HuH-7.5 (cell line): ENCODE measurements around the gene NDEL1.

Source experiments
- DNase-seq: peaks from one replicate; pipeline ENCODE4 v3.0.0; 2011; ENCODE audit warnings: low spot score

NDEL1 gene

DNA sequence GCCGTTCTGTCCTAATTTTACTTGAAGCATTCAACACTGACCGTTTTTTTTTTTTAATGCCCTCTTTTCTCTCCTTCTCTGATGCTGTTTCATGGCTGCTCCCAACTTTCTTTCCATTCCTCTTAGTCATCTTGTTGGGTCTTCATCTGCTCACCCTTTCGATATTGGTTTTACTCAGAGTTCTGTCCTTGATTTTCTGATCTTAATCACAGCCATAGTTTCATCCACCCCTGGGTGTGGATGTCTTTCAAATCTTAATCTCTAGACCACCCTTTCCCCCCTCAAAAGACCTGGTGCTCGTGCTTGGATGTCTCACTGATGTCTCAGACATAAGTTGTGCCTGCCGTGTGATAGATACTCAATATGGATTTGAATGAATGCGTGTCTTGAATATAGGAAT lies 22.4 kb downstream of the NDEL1 start:
- no peak for DNase-seq

DNA sequence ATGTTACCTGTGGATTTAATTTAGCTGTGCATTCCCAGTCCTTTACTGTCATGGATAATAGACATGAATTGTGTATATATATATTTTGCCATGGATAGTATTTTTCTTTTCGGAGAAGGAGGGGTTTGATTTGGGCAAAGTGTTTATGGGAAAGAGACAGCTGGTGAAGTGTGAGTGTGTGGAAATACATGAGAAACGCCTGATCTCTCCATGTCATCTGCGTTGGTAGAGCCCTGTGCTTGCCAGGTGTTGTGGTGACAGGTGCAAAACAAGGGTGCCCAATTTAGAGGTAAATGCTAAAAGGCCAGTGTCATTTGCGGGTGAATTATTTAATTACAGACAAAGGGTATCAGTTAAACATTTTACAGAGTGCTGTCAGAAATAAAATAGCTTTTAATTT lies 23.4 kb downstream of the NDEL1 start:
- DNase-seq: no peak

DNA sequence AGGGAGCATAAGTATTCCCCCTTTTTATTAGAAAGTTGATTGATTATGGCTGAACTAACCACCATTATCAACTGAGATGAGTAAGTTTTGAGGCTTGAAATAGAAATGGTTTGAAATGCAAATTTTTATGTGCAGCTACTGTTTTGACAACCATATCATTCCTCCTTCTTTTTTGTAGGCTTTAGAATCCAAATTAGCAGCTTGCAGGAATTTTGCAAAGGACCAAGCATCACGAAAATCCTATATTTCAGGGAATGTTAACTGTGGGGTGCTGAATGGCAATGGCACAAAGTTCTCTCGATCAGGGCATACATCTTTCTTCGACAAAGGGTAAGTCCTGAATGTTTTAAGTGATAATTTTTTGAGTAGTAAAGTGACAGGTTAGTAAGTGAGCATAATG lies 24.1 kb downstream of the NDEL1 start:
- DNase-seq: no peak

DNA sequence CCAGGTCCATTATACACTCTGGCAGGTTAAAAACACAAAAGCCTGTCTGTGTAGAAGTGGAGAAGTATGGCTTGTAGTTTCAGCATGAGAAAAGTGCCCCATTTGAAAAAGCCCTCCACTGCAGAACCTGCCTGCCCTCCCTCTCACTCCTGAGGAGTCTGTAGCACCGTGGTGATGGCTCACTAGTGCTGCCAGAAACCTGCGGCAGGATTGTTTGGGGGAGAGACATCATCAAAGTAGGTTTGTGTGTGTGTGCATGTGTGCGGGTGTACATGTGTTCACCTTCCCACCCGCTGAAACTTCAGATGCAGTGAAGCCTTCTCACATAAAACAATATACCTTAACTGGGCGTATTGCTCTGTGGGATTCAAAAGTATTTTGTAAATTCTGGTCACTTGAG lies 26.9 kb downstream of the NDEL1 start:
- DNase-seq: no peak

DNA sequence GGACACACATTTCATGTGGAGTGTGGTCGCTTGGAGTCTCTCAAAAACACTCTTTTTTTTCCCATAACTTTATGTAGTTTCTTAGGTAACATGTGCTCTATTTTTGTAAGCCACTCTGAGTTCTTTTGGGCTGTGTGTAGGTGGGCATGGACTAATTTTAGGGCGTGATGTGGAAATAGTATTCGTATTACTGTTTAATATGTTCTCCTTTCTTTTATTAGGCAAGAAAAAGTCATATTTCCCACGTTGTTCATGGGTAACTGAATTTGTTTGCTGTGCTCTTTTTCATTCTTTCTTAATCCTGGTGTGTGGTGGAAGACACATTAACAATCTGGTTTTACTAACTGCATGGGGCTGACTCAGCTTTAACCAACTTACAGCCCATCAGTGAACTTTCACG lies 27.4 kb downstream of the NDEL1 start:
- DNase-seq: no peak

DNA sequence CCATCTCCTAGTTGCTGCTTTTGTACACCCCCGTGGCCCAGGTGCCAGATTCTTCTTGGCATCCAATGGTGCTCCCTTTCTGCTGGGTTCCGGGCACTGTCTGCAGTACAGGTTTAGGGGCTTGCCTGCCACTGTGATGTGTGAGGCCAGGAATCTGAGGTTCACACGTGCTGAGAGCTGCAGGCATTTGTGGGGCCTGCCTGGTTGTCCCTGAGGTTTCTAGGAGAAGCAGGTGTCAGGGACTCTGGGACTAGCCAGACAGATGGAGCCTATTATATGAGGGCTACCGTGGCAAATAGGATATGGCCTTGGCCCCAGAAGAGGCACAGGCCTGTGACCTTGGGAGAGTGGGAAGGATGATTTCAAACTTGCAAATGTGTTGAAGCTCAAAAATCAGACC lies 29.3 kb downstream of the NDEL1 start:
- DNase-seq: no peak

DNA sequence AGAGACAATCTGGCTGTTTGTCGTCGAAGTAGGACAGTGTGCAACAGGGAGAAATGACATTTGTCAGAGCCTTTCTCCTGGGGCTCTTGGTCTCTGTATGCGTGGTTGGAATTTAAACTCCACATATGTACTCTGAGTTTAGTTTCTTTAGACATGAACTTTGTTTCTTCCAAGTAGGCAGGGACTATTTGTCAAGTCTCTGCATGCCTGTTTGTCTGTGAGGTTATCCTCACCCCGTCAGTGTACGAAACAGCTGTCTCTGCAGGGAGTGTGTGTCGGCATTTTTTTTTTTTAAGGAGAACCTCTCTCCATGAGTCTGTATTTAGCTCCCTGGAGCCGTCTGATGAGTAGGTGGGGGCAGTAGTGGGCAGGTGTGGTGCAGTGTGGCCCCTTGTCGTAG lies 29.7 kb downstream of the NDEL1 start:
- no peak for DNase-seq

DNA sequence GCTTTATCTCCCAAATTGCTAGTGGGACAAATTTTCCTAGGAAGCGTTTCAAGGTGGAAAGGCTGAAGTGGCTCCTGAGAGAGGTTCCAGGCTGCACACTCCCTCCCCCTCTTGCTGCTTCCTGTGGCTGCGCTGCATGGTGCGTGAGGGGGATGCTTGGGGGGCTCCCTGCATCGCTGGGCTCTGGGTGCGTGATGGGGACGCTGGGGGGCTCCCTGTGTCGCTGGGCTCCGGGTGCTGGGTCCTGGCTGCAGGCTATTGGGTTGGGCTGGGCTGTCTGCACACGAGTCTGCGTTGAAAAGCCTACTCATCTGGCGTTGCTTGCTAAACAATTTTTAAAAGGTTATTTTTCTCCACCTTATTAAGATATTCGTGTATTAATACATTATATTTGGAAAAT lies 30.1 kb downstream of the NDEL1 start:
- no peak for DNase-seq

DNA sequence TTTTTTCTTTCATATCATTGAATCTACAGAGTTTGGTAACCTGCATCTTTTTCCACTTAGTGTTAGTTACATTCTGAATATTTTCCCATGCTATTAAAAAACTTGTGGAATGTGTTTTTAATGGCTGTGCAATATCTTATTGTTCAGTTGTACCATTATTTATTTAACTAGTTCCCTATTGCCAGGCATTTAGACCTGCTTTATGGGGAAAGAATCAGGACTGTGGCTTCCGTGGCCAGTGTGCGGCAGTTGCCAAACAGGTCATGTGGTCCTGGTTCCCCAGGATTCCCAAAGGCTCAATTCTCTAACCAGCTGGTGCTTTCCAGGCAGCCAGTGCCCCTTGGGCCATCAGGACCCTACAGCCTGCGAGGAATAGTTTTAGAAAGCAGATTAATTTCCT lies 30.8 kb downstream of the NDEL1 start:
- DNase-seq: no peak

DNA sequence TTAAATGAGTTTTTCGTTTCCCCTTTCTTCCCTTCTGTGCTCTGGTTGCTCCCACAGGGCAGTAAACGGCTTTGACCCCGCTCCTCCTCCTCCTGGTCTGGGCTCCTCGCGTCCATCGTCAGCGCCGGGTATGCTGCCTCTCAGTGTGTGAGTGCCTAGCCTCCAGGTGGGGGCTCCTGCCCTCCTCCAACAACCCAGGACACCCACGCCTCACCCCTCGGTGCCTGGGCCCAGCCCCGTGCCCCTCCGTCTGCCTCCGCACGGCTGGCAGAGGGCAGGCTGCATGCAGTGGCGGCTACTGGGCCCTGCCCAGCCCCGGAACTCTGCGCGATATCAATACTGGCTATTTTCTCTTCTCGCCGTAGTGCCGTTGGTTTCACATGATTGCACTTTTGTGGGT lies 31.2 kb downstream of the NDEL1 start:
- DNase-seq: no peak

DNA sequence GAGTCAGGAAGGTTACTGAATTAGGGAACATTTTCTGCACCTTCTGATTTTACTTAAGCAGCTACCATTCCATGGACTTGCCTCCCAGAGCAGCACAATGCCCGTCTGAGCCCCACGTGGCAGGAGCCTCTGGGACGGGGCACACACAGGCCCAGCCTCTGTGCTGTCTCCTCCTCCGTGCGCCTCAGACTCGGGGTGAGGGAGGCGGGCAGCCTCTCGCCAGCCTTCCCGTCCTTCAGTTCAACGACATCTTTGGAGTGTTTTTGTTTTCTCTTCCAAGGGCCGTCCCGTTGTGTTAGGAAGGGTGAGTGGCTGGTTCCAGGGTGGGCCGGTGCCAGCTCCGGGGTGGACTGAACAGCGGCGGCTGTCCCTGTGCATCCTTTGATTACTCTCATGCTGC lies 31.8 kb downstream of the NDEL1 start:
- no peak for DNase-seq

DNA sequence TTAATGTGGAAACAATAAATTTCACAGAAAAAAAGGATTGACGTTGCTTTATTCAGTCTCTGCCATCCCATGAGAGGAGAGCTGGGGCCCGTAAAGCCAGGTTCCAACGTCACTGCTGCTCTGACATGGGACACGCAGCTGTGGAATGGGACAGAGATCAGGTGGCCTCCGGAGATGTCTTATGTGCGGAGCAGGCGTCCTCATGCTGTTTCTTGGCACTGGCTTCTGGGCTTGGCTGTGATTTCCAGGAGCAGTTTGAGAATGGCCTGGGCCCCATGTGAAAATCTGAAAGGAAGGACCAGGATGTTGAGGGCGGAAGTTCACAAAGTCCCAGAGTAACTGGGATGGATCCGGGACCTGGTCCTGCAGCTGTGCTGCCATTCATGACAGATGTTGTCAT lies 32.4 kb downstream of the NDEL1 start:
- no peak for DNase-seq

DNA sequence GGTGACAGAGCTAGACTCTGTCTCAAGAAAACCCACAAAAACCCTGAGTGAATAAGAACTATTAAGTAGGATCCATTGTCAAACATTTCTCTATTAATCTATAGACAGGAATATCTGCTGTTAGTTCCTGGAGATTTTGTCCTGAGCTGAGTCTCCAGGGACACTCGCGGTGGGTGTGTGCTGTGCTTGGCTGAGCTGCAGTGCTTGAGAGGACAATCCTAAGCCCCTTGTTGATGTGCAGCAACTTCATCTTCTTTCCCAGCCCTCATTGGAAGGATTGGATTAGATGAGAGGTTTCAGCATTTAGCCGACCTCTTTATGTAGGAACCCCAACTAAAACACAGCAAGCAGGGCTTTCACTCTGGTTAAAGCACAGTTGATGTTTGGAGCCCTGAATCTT lies 33.3 kb downstream of the NDEL1 start:
- no peak for DNase-seq

DNA sequence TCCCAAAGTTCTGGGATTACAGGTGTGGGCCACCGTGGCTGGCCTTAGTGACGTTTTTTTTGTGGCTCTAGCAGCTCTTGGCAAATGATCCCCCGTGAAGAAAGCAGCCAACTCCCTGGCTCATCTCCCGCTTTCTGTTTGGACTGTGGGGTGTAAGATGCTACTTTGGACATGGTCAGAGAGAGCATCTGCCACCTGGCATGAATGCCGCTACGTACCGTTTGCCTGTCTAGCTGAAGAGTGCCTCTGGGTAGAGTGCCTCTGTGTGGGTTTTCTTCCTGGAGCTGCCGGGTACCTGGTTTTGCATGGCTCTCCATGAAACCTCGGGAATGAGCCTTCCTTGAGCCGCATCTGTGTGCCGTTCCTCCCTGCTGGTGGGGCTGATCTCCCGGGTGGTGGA lies 34.3 kb downstream of the NDEL1 start:
- no peak for DNase-seq

DNA sequence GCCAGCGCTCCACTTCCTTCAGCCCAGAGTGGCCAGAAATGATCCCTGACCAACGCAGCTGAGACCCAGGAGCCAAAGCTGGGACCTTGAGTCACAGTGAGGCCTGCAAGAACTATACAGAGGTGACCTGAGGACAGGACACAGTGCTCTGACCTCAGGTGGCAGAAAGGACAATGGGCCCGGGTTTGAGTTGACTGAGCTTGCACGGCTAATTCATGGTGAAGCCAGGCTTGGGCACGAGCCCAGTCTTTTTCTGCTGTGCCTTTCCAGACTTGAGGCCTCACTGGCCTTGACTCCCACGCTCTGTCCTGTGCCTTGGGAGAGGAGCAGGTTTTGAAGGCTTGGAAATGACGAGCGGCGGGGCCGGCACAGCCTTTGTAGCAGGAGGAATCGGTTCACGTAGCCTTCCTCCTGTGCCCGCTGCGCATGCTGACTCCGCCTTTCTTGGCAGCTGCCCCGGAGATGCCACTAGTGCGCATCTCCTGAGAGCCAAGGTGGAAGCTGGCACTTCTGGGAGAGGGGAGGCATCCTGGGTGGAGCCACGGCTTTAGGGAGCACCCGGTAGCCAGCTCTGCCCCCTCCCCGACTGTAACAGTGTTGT lies 34.9 kb downstream of the NDEL1 start:
- no peak for DNase-seq

DNA sequence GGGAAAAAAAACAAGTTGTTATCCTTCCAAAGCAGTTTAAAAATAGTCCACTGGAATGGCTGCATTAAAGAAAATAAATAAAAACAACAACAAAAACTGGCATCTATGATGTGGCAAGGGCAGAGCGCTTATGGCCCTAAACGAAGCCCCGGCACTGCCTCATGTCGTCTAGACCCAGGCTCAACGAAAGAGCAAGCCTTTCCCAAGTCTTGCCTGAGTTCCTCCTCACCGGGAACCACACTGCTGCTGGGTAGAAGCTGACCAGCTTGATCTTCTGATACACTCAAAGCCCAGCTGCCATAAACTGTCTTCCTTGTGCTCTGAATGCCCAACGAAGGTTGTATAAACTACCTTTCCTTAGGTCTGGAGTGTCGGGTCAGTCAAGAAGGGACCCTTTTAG lies 37.0 kb downstream of the NDEL1 start:
- DNase-seq: no peak

DNA sequence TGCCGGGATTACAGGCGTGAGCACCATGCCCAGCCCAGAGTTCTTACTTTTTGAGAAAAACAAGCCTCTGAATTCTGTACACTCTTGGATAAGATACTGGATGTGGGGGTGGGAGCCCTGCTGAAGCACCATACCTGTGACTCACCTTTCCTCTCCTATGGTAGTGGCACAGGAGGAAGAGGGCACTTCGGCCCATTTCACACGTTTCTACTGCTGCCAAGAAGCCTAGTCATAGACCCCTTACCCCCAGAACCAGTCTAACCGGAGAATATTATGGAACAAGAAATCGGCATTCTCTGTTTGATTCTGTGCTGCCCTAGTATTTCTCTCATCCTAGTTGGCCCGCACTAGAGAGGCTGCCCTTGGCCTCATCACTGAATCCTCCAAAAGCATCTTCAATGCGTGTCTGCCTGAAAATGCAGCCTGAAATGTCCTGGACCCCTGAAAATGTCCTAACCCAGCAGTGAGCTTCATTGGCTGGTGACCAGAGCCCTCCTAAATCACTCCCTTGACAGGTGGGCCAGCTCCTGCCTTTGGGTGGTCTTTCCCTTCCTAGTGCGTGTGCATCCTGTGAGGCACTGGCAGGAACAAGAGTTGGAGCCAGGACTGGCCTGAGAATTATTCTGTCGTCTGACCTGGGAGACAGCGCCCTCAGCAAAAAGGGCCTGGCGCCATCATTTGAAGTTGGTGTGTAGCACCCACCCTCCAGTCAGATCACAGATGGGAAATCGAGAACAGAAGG lies 37.9 kb downstream of the NDEL1 start:
- DNase-seq: no peak

DNA sequence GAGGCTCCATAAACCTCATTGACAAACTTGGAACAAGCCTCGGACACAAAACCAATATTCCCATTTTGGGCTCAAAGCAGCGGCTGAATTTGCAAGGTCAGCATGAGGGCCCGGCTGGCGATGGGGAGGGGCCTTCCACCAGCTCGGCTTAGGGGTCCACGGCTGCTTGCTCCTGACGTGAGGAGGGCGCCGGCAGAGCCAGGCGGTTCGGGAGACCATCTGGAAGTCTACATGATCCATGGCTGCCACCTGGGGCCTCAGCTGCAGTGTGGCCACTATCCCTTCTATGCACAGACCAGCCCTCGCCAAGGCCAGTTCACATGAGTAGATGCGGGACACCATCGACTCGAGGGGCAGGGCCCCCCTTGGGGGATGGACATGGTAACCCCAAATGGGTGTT lies 39.1 kb downstream of the NDEL1 start:
- no peak for DNase-seq

DNA sequence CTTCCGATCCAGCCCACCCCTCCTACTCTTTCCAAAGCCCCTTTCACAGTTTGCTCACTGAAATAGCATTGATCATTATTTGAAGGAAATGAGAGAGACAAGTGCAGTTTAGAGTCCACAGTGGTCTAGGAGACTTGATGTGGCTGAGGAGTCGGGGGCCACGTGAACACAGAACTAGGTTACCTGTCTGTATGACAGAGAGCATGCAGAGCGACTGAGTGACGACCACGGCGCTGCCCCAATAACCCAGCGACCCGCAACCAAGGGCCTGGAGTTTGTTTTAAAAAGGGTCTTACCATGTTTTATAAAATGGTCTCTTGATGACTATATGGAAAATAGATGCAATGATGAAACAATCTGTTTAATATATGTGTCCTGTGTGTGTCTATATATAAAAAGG lies 39.5 kb downstream of the NDEL1 start:
- no peak for DNase-seq

DNA sequence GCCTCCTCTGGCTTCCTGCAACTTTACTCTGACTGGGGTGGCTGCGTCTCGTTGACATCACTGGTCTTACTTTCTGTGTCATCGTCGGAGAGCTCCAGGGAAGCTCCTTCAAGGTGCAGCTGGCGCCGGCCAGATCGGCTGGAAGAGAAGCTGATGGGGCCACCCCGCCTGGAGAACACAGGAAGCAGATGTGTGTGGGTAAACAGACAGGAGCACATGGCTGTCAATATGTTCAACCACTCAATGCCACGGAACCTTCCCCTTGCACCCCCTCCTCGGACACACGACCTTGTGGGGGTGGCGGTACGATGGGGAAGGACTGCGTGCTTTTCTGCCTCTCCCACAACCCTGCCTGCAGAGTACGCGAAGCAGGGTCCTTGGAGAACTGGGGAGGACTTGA lies 40.1 kb downstream of the NDEL1 start:
- no peak for DNase-seq

DNA sequence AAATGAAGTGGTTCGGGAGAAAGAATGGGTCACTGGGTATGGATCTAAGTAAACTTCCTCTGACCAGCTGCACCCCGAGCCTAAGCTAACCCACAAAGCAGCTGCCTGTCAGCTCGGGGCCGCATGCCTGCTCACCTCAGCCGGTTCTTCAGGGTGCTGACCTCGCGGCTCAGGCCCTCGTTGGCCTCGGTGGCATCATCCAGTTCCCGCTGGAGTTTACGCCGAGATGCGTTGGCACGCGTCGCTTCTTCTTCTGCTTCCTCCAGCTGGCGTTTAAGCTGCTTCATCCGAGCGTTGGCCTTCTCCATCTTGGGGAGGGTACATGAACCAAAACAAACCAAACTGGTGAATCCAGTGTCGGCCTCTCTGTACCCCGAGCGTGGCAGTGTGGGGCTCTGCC lies 41.1 kb downstream of the NDEL1 start:
- no peak for DNase-seq

DNA sequence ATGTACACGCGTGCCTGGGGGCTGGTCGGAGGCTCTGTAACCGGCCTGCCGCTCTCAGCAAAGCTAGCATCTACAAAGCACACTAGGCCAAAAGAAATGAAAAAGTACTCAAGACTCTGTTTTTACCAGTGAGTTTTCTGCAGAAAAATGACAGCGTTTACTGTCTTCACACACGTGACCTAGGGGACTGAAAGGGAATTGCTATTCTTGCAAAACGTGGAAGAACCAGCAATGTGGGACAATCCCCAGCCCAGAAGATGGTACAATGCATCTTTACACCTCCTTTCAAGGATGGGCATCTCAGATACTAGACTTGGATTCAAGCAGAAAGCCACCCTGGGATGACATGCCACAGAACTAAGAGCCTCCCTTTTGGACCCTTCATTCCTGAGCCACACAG lies 41.5 kb downstream of the NDEL1 start:
- DNase-seq: no peak

DNA sequence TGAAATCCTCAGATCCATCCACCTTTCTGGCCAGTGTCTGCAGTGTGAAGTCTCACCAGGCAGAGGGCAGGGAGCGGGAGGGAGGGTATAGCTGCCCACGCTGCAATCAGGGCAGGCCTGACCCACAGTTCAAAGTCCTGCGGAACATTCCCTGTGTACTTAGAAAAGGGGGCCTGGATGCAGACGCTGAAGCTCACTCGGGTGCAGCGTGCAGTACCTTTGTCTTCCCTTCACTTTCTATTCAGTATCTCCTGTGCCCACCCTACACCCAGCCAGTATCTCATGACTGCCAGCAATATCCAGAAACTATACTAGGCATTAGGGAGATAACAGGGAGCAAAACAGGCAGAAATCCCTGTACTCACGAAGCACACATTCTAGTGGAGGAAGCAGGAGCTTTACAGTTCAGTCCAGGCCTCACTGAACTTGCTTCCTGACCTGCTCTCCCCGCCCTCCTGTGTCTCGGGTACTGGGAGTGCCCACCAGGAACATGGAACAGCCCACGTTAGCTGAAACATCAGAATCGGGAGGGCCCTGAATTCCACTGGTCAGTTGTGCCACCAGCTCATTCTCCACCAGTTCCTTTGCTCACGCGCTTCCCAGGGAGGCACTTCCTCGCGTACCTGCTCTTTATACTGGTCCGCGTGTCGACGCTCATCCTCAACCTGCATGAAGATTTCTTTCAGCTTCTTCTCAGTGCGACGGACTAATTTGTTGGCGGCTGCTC lies 42.2 kb downstream of the NDEL1 start:
- DNase-seq: no peak
